ENCODE data around the gene SOX2. TPM values are rescaled to one million over a fixed set of nuclear protein-coding genes. Genes with fewer than 3 reads are reported as not detected.
"Not testable (repeated sequence)": the region's sequence is repeated elsewhere in the genome, so short reads cannot be mapped to it uniquely, and the experiment has no call there.

The SOX2 gene
- total RNA-seq, 2 donors from 2014 or later = 0.16 TPM; not detected in 1

GRCh38 chr3:181730934-181731333 lies 19.2 kb downstream of the SOX2 start:
- peaks cover 15% of the 10 kb centered on the region for H3K4me1 Mint-ChIP-seq (ENCODE audit: low read depth)
- H3K27ac Mint-ChIP-seq = no peak overlapping the region
- DNase-seq (no peak), ATAC-seq (replicated peaks in 1 of 2) (no peak)
- H3K9me3 Mint-ChIP-seq = peaks cover 0 to 1% of the 10 kb centered on the region in 2 donors
- H3K27me3 Mint-ChIP-seq (ENCODE audit: low read depth) = peaks cover 56% of the 10 kb centered on the region
- peaks cover 3% of the 10 kb centered on the region in 2 donors for H3K36me3 Mint-ChIP-seq (ENCODE audit: insufficient read depth in 2 of 2)
- no peak overlapping the region for H3K4me3 Mint-ChIP-seq

DNA sequence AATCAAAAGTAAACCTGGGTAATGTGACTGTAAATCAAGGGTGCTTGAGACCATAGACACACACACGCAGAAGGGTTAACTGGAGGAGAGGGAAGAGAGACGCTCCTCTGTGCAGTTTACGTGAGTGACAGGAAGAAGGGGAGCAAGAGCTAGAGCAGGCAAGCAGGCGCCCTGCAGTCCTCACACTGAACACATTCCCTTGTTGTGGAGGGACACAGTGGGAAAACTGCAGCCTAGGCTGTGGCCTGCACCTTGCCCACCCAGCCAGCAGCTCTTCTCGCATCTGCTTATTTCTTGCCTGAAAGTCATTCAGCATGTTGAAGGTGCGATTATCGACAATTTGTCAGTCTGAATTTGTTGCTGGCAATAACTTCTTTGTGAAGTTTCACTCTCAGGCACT lies 24.2 kb downstream of the SOX2 start:
- H3K4me3 Mint-ChIP-seq = no peak overlapping the region
- H3K27me3 Mint-ChIP-seq (ENCODE audit: low read depth) = peaks cover 10% of the 10 kb centered on the region
- no peaks in the 10 kb centered on the region for H3K4me1 Mint-ChIP-seq (ENCODE audit: low read depth)
- H3K36me3 Mint-ChIP-seq (ENCODE audit: insufficient read depth in 2 of 2) = no peaks in the 10 kb centered on the region
- no peak overlapping the region for H3K27ac Mint-ChIP-seq
- no peaks in the 10 kb centered on the region for H3K9me3 Mint-ChIP-seq
- no peak for DNase-seq
- no peak for ATAC-seq (replicated peaks in 1 of 2)

DNA sequence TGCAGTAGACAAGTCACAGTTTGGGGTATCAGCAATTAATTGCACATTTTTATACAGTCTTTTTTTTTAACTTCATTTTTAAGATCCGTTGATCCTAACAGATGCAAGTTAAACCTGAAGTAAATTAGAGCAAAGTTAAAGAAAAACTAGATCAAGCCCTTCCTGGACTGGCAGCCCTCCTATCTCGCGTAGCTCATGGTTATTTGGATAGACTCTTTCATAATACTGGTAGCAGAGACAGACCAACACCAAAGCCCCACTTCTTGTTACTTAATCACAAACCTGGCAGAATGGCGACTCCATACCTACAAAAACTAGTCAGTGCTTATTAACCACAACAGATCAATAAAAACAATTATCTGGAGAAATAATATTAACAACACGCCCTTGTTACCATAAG lies 26.8 kb downstream of the SOX2 start:
- ATAC-seq (replicated peaks in 1 of 2) = no peak
- Mint-ChIP-seq H3K27ac (no peak overlapping the region), H3K27me3 (ENCODE audit: low read depth) (no peaks in the 10 kb centered on the region), H3K9me3 (no peaks in the 10 kb centered on the region), H3K4me3 (no peak overlapping the region), H3K36me3 (ENCODE audit: insufficient read depth in 2 of 2) (no peaks in the 10 kb centered on the region), H3K4me1 (ENCODE audit: low read depth) (no peaks in the 10 kb centered on the region)
- DNase-seq = no peak

DNA sequence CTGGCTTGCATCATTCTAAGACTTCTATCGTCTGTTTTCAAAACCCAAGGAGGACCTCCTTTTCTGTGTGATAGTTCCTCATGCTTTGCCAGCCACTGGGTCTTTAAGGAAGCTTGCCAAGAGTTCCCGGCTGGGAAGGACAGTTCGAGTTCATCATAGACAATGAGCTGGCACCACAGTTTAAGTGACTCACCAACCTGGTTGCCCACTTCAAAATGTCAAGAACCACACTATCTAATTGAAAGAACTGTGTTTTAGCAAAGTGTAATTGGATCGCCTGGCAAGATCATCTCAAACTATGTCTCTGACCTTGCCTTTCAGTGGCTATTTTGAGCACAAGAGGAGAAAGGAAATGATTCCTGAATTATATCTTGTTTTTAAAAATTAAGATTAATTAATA lies 27.9 kb downstream of the SOX2 start:
- Mint-ChIP-seq H3K27ac (no peak overlapping the region), H3K4me3 (no peak overlapping the region), H3K36me3 (ENCODE audit: insufficient read depth in 2 of 2) (no peaks in the 10 kb centered on the region), H3K9me3 (no peaks in the 10 kb centered on the region), H3K27me3 (ENCODE audit: low read depth) (peaks cover under 1% of the 10 kb centered on the region), H3K4me1 (ENCODE audit: low read depth) (no peaks in the 10 kb centered on the region)
- no peak for DNase-seq
- ATAC-seq (replicated peaks in 1 of 2) = no peak

- ATAC-seq (replicated peaks in 1 of 2) = no peak
- Mint-ChIP-seq H3K4me3 (no peak overlapping the region), H3K4me1 (ENCODE audit: low read depth) (no peaks in the 10 kb centered on the region), H3K9me3 (peaks cover 0 to 2% of the 10 kb centered on the region in 2 donors), H3K27ac (no peak overlapping the region), H3K36me3 (ENCODE audit: insufficient read depth in 2 of 2) (no peaks in the 10 kb centered on the region), H3K27me3 (ENCODE audit: low read depth) (peaks cover 11% of the 10 kb centered on the region)
- no peak for DNase-seq
These were observed 29.7 kb downstream of the SOX2 start for GRCh38 chr3:181741417-181741816.

DNA sequence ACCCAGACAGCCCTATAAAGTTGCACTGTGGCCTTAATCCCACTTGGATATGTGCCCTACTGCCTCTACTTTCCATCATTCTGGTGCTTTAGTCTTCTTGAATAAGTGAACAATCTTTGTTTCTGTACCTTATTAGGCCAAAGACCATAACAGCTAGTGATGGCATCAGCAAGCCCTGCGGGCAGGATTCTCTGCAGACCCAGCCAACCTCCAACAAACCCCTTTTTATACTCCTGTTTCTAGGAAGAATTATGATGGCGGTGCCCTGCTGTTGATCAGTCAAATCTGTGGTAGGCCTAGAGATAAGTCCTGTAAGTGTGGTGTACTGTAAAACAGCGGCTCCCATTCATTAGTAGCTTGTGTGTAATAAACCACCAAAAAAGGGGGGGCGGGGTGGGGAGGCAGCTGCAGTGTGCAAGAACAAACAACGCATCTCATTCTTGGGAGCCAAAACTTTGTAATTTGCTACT lies 40.5 kb downstream of the SOX2 start:
- Mint-ChIP-seq H3K27ac (no peak overlapping the region), H3K27me3 (ENCODE audit: low read depth) (no peaks in the 10 kb centered on the region), H3K36me3 (ENCODE audit: insufficient read depth in 2 of 2) (no peaks in the 10 kb centered on the region), H3K4me1 (ENCODE audit: low read depth) (no peaks in the 10 kb centered on the region), H3K4me3 (no peak overlapping the region), H3K9me3 (no peaks in the 10 kb centered on the region)
- no peak for ATAC-seq (replicated peaks in 1 of 2)
- DNase-seq = no peak

- Mint-ChIP-seq H3K4me1 (ENCODE audit: low read depth) (no peaks in the 10 kb centered on the region), H3K27me3 (ENCODE audit: low read depth) (no peaks in the 10 kb centered on the region), H3K4me3 (no peak overlapping the region), H3K36me3 (ENCODE audit: insufficient read depth in 2 of 2) (no peaks in the 10 kb centered on the region), H3K9me3 (no peaks in the 10 kb centered on the region), H3K27ac (no peak overlapping the region)
- DNase-seq (no peak), ATAC-seq (replicated peaks in 1 of 2) (no peak)
These were observed 41.7 kb downstream of the SOX2 start for GRCh38 chr3:181753391-181753790.

DNA sequence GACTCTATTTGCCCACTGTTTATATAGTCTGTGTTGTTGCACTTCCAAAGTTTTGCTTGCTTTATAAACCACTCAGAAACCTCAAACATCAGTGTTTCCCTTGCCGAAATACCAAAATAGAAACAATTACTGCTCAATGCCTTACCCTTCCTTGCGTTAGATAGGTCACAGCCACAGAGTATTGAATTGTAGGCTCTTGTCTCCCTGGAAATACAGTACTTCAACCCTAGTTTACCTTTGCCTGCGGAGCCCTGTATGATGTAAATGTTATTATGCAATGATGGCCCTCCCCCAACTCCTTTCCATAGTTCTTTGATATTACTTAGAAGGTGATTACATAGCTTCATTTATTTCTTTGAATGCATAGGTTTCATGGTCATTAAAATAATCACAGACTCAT lies 44.2 kb downstream of the SOX2 start:
- H3K27ac Mint-ChIP-seq = no peak overlapping the region
- DNase-seq (no peak), ATAC-seq (replicated peaks in 1 of 2) (no peak)
- H3K4me3 Mint-ChIP-seq = no peak overlapping the region
- no peaks in the 10 kb centered on the region for H3K27me3 Mint-ChIP-seq (ENCODE audit: low read depth)
- no peaks in the 10 kb centered on the region for H3K9me3 Mint-ChIP-seq
- no peaks in the 10 kb centered on the region for H3K4me1 Mint-ChIP-seq (ENCODE audit: low read depth)
- H3K36me3 Mint-ChIP-seq (ENCODE audit: insufficient read depth in 2 of 2) = no peaks in the 10 kb centered on the region

DNA sequence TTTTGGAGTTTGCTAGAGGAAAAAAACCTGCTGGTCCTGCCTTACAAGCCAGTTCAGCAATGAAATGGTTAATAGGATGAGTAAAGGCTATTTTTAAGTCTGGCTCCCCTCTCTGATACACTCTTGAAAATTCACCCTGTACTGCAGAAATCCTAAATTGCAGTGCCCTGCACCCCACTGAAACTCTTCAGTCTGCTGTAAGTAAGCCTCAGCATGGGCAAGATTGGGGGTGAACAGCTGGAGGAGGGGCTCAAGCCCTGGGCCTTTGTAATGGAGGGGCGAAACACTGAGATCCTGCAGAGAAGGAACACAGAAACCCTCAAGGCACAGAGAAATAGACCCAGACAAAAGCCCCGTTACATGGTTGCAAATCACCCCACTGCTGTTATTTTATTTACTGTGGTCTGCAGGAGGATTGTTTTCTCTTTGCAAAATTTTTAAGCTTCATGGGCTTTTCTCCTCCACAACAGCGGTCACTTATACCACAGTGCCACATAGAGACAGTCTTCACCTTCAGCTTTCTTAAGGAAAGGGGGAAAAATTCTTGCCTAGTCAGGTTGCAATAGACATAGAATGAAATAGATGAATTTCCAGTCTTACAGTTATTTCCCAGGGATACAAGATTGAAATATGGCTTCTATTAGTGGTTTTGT lies 45.0 kb downstream of the SOX2 start:
- no peaks in the 10 kb centered on the region for H3K36me3 Mint-ChIP-seq (ENCODE audit: insufficient read depth in 2 of 2)
- H3K27me3 Mint-ChIP-seq (ENCODE audit: low read depth) = no peaks in the 10 kb centered on the region
- H3K4me3 Mint-ChIP-seq = no peak overlapping the region
- no peaks in the 10 kb centered on the region for H3K4me1 Mint-ChIP-seq (ENCODE audit: low read depth)
- no peaks in the 10 kb centered on the region for H3K9me3 Mint-ChIP-seq
- ATAC-seq (replicated peaks in 1 of 2) (no peak), DNase-seq (no peak)
- no peak overlapping the region for H3K27ac Mint-ChIP-seq

DNA sequence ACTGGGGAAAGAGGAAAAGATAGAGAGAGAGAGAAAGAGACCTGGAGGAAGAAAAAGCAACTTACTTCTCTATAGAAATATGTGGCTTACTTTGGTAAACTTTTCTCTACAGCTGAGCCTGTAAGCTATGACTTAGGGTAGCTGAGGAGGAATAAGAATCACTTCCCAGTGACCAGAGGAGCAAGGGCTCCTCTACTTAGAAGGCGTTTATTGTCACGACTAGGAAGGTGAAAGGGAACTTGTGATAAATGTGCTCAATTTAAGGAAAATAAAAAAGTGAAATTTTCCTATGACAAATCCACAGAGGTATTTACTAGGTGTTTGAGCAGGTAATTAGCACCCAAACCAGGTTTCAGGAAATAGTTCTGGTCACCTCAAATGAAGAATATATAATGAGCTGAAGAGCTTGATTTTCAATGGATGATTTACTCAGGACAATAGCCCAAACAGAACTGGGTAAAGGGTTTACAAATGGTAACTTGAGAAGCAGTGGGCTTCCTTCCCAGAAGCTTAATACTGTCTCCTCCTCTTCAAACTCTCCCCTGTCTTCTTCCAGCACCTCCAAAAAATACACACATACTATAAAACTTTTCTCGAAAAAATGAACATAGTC lies 46.1 kb downstream of the SOX2 start:
- no peaks in the 10 kb centered on the region for H3K4me1 Mint-ChIP-seq (ENCODE audit: low read depth)
- H3K9me3 Mint-ChIP-seq = no peaks in the 10 kb centered on the region
- H3K4me3 Mint-ChIP-seq = no peak overlapping the region
- ATAC-seq (replicated peaks in 1 of 2) (no peak), DNase-seq (no peak)
- H3K27me3 Mint-ChIP-seq (ENCODE audit: low read depth) = no peaks in the 10 kb centered on the region
- H3K36me3 Mint-ChIP-seq (ENCODE audit: insufficient read depth in 2 of 2) = no peaks in the 10 kb centered on the region
- no peak overlapping the region for H3K27ac Mint-ChIP-seq

DNA sequence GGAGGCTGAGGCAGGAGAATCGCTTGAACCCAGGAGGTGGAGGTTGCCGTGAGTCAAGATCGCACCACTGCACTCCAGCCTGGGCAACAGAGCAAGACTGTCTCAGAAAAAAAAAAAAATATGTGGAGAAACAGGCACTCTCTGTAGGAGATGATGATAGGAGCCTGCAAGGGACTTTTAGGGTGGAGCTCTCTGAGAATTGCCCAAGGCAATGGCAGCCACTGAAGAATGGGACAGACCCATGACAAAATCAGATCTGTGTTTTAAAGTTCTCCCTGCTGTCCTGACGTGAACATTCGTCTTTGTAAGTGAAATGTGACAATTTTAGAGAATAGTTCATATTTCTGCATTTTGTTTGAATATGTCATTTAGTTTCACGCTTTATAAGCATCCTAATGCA lies 50.2 kb downstream of the SOX2 start:
- H3K9me3 Mint-ChIP-seq = no peaks in the 10 kb centered on the region
- H3K27me3 Mint-ChIP-seq (ENCODE audit: low read depth) = no peaks in the 10 kb centered on the region
- H3K4me3 Mint-ChIP-seq = no peak overlapping the region
- DNase-seq = no peak
- no peak for ATAC-seq (replicated peaks in 1 of 2)
- H3K36me3 Mint-ChIP-seq (ENCODE audit: insufficient read depth in 2 of 2) = no peaks in the 10 kb centered on the region
- H3K27ac Mint-ChIP-seq = no peak overlapping the region
- no peaks in the 10 kb centered on the region for H3K4me1 Mint-ChIP-seq (ENCODE audit: low read depth)

DNA sequence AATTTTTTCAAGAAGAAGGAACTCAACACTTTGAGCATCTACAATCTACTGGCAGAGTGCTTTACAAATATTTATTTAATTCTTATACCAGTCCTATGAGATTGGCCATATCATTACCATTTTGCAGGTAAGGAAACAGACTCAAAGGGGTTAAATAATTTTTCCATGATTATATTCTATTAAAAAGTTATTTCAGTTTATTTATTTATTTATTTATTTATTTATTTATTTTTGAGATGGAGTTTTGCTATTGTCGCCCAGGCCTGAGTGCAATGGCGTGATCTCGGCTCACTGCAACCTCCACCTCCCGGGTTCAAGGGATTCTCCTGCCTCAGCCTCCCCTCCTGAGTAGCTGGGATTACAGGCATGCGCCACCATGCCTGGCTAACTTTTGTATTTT lies 52.3 kb downstream of the SOX2 start:
- not testable (repeated sequence) for H3K27me3 Mint-ChIP-seq (ENCODE audit: low read depth); H3K27ac Mint-ChIP-seq; H3K4me1 Mint-ChIP-seq (ENCODE audit: low read depth); H3K9me3 Mint-ChIP-seq; H3K36me3 Mint-ChIP-seq (ENCODE audit: insufficient read depth in 2 of 2); H3K4me3 Mint-ChIP-seq; ATAC-seq (replicated peaks in 1 of 2); DNase-seq

Measured in activated T-cell treated with anti-CD3 and anti-CD28 coated beads, Interleukin-2, amount 50 U/mL, for 72 hours (primary cell).